Adrenal gland (tissue), 12 donors: ENCODE data around the gene ICAM2. TPM values are rescaled to one million over a fixed set of nuclear protein-coding genes. Genes with fewer than 3 reads are reported as not detected.

Source experiments
- DNase-seq, 7 donors: peaks; one replicate each; pipeline ENCODE4 v3.0.0-alpha.2; 2019 to 2020
- H3K27ac ChIP-seq, 5 donors: fragments of 200-600 bp; sonication (generic) in 4 of 5; 1 replicate in 3 of 5; 2 replicates in 2 of 5; pipeline versions ENCODE4 v1.5.1 to v1.8.0; 2016 to 2020; ENCODE audit warnings: mild to moderate bottlenecking in 1 of 5
- H3K27me3 ChIP-seq: fragments of 200-600 bp; 2 replicates; pipeline ENCODE4 v1.8.0; 2021
- H3K36me3 ChIP-seq, 2 donors: fragments of 200-600 bp; replicated peaks in 1 of 2; 1 replicate in 1 of 2; 2 replicates in 1 of 2; pipeline versions ENCODE4 v1.5.1 to v1.8.0; 2018 to 2022
- H3K4me1 ChIP-seq, 2 donors: fragments of 200-600 bp; replicated peaks in 1 of 2; 1 replicate in 1 of 2; 2 replicates in 1 of 2; pipeline versions ENCODE4 v1.5.1 to v1.8.0; 2018 to 2021
- H3K4me3 ChIP-seq, 4 donors: fragments of 200-600 bp; sonication (generic) in 3 of 4; one replicate each; pipeline ENCODE4 v1.5.1; 2016 to 2018
- H3K9me3 ChIP-seq, 3 donors: fragments of 200-600 bp; sonication (generic) in 1 of 3; replicated peaks in 1 of 3; 1 replicate in 2 of 3; 2 replicates in 1 of 3; pipeline versions ENCODE4 v1.5.1 to v1.8.0; 2016 to 2021
- POLR2A ChIP-seq, 2 donors: fragments of 450-650 bp; IDR thresholded peaks; one replicate each; pipeline ENCODE4 v1.6.1; 2017; ENCODE audit warnings: antibody characterized with exemption in 2 of 2, mild to moderate bottlenecking in 2 of 2, moderate library complexity in 1 of 2
- WGBS, 4 donors: extraction: QIAGEN DNeasy Blood & Tissue Kit in 2 of 4; methylation state at CpG; one replicate each; pipeline versions ENCODE4 v1.1.5 to v1.1.7; 2013 to 2017; 5-methylcytosine and 5-hydroxymethylcytosine counted together
- intact Hi-C, 2 donors: fragments of 100-400 bp; cut with DNase I; formaldehyde crosslinking; loops; one replicate each; pipeline versions ENCODE4 v1.14.1 to v1.15.0; 2022 to 2023
- polyA plus RNA-seq, 3 donors: library from polyadenylated mRNA; stranded (reverse); fragments of 200-250 nt in 2 of 3; fragments of 350-450 nt in 1 of 3; fragmentation: Illumina TruSeq in 1 of 3; extraction: RNeasy Lipid Tissue Mini Kit (QIAGEN cat#74804) in 1 of 3; gene quantifications; one replicate each; pipeline ENCODE4 v1.2.3, GENCODE V29; 2013 to 2014
- total RNA-seq, 9 donors: library from RNA; depleted of rRNA in 4 of 9; stranded (reverse); fragments of >200 nt in 4 of 9; fragments of 120-200 nt in 1 of 9; fragmentation: NEBNext Ultra II Directional in 1 of 9; extraction: Animal tissue kit (Norgen Biotek cat#: 25700) in 1 of 9; gene quantifications; one replicate each; pipeline versions ENCODE4 v1.1.0 to v1.2.4, GENCODE V29; 2013 to 2023
- TF ChIP-seq, protein P1 (sequence below), 6 experiments: fragments of 450-650 bp in 4 of 6; fragments of 200-600 bp in 2 of 6; sonication (generic) in 1 of 6; IDR thresholded peaks; 1 replicate in 5 of 6; 2 replicates in 1 of 6; pipeline versions ENCODE4 v1.5.1 to v1.8.0; 2016 to 2021; ENCODE audit warnings: antibody characterized with exemption in 6 of 6, mild to moderate bottlenecking in 2 of 6, moderate library complexity in 1 of 6
- donor health status: healthy with polysubstance abuse.
- donor health status: Bipolar disorder and iron deficiency.
- donor health status: DM: yes; HTN: yes; CAD: no.
- donor health status: DM: no; HTN: no; CAD: no.
- donor health status: DM: no; HTN: no; CAD: no.
- donor health status: DM: yes; HTN: yes; CAD: no.

ICAM2 gene
- total and polyA plus RNA-seq, 12 donors: 9.6 to 42.2 (median 20.9) TPM

DNA sequence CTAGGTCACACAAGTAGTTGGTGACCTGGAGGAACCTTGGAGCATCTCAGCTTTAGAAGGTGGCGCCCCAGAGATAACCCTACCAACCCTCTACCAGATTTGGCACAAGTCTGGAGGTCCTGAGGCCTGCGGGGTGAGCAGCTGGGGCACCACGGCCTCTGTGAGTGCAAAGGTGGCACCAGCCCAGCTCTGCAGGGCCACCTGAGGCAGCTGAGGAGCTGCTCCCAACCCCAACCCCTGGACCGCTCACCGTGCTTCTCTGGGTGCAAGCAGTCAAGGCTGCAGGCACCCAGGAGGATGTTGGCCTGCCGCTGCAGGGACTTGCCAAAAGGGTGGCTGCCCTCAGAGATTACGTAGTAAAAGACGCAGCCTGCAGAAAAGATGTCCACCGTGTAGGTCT lies 28.4 kb upstream of the ICAM2 start:
- Histone ChIP-seq H3K4me3 (no peak overlapping the region), H3K4me1 (no peaks in the 10 kb centered on the region), H3K9me3 (no peaks in the 10 kb centered on the region), H3K27ac (no peak overlapping the region), H3K27me3 (no peaks in the 10 kb centered on the region), H3K36me3 (peaks cover 0 to 99% of the 10 kb centered on the region in 2 donors)
- 79 to 87% (median 86%) methylated on average over 6 to 9 of the region's 9 CpGs for WGBS, 4 donors
- intact Hi-C loops: no loop called here
- no peak for DNase-seq
- TF ChIP-seq POLR2A (IDR thresholded peaks at IDR 0.05): no peak
- TF ChIP-seq, protein P1, sequence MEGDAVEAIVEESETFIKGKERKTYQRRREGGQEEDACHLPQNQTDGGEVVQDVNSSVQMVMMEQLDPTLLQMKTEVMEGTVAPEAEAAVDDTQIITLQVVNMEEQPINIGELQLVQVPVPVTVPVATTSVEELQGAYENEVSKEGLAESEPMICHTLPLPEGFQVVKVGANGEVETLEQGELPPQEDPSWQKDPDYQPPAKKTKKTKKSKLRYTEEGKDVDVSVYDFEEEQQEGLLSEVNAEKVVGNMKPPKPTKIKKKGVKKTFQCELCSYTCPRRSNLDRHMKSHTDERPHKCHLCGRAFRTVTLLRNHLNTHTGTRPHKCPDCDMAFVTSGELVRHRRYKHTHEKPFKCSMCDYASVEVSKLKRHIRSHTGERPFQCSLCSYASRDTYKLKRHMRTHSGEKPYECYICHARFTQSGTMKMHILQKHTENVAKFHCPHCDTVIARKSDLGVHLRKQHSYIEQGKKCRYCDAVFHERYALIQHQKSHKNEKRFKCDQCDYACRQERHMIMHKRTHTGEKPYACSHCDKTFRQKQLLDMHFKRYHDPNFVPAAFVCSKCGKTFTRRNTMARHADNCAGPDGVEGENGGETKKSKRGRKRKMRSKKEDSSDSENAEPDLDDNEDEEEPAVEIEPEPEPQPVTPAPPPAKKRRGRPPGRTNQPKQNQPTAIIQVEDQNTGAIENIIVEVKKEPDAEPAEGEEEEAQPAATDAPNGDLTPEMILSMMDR (IDR thresholded peaks at IDR 0.05): no peak

DNA sequence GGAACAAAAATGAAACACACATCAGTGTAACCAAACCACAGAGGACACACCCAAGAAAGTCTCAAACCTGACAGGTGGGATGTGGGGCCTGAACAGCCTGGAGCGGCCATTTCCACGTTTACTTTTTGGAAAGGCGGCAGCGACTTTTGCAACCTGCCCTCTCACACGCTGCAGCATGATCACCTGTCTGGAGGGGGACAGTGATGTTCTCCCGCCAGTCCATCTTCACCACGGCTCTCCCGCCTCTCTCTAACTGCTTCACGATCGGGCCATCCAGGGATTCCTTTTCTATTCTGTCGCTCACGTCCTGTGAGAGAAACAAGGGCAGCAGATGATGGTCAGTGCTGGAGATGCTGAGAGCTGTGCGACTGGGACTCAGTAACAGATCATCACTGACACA lies 24.7 kb upstream of the ICAM2 start:
- H3K36me3 ChIP-seq: peaks cover 0 to 67% of the 10 kb centered on the region in 2 donors

DNA sequence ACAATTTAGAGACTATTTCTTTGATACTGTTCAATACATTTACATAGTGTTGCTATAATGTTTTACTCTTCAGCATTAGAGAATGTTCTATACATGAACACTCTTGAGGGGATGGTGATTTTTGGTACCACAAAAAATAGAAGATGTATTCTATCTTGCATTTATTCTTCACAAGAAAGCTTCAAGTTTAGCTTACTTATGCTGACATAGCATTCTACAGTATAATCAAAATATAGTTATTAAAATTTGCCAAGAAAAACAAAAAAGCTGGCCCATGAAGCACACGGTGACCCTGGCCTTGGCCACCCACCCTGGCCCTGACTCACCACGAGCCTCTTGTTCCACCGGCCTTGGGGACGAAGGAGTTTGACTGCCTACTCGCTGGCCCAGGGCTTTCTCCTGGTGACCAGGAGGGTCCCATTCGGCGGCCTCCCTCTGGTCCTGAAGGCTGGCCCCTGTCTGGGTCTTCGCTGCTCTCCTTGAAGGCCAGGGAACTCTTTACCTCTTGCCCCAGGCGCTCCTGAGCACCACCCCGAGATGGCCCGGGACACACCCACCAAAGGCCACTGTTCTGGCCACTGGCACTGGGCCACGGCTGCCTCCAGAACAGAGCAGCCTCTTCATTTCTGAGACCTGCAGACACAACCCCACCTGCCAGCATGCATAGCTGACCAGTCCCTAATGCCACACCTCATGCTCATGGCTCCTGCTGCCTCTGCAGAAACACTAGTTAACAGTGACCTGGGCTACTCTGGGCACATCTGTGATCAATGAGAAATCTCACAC lies 22.5 kb upstream of the ICAM2 start:
- TF ChIP-seq POLR2A (IDR thresholded peaks at IDR 0.05): no peak
- TF ChIP-seq, protein P1 (IDR thresholded peaks at IDR 0.05): no peak
- Histone ChIP-seq H3K4me1 (peaks cover 11 to 20% of the 10 kb centered on the region in 2 donors), H3K9me3 (no peaks in the 10 kb centered on the region), H3K4me3 (no peak overlapping the region), H3K27ac (peak overlapping the region in 3 of 5 donors; percentile 13 to 78 (median 61)), H3K27me3 (no peaks in the 10 kb centered on the region), H3K36me3 (peaks cover 0 to 61% of the 10 kb centered on the region in 2 donors)
- peak in 6 of 7 donors; percentile 66 to 79 (median 75) for DNase-seq
- 31 to 43% (median 38%) methylated on average over 5 to 12 of the region's 12 CpGs for WGBS, 4 donors
- intact Hi-C loops: no loop called here

More for the DNA sequence above, 24.7 kb upstream of the ICAM2 start:
- Histone ChIP-seq H3K4me3 (no peak overlapping the region), H3K9me3 (no peaks in the 10 kb centered on the region), H3K27me3 (no peaks in the 10 kb centered on the region), H3K27ac (no peak overlapping the region), H3K4me1 (peaks cover 11 to 20% of the 10 kb centered on the region in 2 donors)
- TF ChIP-seq, protein P1 (IDR thresholded peaks at IDR 0.05): no peak
- no peak for TF ChIP-seq POLR2A (IDR thresholded peaks at IDR 0.05)
- intact Hi-C loops: no loop called here
- WGBS, 4 donors: 79 to 84% (median 83%) methylated on average over 13 of the region's 13 CpGs
- DNase-seq: no peak

DNA sequence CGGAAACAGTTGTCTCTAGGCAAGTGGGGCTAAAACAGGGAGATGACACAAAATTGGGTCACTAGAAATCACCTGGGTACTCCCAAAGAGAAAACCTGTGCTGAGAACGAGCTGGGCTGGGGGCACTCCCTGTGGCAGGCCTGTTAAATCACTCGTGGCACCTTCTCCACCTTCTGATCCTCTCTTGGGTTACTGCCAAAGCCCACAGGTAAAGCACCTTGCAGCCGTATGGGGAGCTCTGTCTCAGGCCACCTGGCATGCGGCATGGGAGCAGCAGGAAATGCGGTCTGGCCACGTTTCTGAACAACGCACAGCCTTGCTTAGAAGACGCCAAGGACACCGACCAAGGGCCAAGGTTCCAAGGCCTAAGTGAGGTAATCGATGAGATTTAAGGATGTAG lies 21.5 kb upstream of the ICAM2 start:
- peak in 3 of 7 donors; percentile 46 to 63 (median 48) for DNase-seq
- Histone ChIP-seq H3K27ac (peak overlapping the region in 3 of 5 donors; percentile 13 to 78 (median 65)), H3K9me3 (no peaks in the 10 kb centered on the region), H3K36me3 (peaks cover 0 to 51% of the 10 kb centered on the region in 2 donors), H3K27me3 (no peaks in the 10 kb centered on the region), H3K4me1 (peaks cover 11 to 20% of the 10 kb centered on the region in 2 donors), H3K4me3 (no peak overlapping the region)
- WGBS, 4 donors: 37 to 46% (median 43%) methylated on average over 11 of the region's 11 CpGs
- intact Hi-C loops: no loop called here
- TF ChIP-seq, protein P1 (IDR thresholded peaks at IDR 0.05): no peak
- no peak for TF ChIP-seq POLR2A (IDR thresholded peaks at IDR 0.05)
